ENCODE data around the gene SLCO4A1.
A peak's percentile ranks its signal among the peaks of the same experiment; 100 is the strongest.

SLCO4A1 gene

DNA sequence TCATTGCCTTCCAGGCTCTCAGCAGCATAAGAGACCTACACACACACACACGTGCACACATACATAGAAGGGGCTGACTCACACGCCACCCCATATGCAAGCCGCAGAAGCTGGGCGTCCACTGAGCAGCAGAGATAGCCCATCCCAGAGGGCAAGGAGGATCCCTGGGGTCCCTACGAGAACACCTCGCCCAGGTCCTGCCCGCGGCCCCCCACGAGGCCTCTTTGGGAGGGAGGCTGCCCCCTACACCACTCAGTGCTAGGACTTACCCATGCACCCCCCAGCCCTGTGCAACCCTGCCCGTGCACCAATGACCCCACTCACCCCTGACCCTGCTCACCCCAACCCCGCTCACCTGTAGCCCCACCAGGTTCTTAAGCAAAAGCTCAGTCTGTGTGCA, 45.8 kb downstream of the SLCO4A1 start:
- no peak for DNase-seq

DNA sequence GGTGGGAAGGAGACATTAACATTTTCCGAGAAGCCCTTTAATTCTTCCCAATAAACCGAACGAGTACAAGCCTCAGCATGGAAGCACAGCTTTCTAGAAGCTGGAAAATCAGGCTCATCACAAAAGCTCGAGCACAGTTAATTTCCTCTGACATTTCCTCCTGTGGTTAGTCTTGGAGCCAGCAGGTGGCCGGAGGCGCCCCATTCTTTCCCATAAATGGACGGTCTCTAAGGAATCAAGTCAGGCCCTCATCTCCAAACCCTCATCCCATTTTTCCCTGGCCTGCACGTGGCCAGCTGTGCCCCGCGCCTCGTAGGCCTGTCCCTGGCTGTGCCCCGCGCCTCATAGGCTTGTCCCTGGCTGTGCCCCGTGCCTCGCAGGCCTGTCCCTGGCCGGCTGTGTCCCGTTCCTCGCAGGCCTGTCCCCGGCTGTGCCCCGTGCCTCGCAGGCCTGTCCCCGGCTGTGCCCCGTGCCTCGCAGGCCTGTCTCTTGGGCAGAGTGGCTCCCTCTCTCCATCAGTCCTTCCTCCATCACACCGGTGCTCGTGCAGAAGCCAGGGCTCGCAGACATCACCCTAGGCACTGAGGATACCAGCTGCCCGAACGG, 46.7 kb downstream of the SLCO4A1 start:
- DNase-seq, result no peak

DNA sequence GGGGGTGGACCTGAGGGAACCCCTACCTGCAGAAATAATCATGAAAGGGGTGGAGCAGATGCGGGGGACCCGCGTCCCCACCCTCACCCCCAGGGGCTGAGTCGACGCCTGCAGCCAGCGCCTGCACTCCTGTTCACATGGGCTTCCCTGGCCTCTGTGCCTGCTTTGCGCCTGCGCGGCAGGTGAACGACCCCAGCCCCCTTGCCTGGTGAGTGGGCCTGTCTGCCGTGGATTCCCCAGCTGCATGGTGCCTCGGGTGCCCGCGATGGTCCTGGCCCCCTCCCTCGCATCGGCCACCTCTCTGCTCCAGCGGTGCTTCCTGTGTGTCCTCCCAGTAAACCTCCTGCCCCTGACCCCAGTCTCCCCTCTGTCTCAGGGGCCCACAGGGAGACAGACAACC, 47.6 kb downstream of the SLCO4A1 start:
- no peak for DNase-seq

DNA sequence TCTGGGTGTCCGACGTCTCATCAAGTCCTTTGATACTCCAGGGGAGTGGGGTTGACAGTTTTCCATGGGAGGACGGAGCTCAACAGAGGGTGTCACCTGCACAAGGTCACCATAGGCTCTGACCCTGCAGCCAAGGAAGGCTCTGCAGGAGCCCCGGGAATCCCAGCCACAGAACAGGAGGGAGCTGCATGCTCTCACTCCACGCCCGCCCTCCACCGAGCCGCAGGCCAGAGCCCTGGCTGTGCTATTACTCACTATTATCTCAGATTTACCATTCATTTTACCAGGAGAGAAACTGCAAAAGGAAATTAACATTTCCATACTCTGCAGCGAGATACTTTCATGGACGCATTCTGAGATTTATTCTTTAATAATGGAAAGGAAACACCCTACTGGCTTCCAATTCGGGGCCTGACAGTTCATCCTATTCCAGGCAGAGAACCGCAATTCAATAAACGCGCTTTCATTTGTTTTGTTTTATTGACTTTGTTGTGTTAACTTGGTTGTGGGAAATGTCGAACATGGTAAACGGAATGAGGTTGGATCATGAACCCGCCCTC, 48.0 kb downstream of the SLCO4A1 start:
- DNase-seq, result no peak

DNA sequence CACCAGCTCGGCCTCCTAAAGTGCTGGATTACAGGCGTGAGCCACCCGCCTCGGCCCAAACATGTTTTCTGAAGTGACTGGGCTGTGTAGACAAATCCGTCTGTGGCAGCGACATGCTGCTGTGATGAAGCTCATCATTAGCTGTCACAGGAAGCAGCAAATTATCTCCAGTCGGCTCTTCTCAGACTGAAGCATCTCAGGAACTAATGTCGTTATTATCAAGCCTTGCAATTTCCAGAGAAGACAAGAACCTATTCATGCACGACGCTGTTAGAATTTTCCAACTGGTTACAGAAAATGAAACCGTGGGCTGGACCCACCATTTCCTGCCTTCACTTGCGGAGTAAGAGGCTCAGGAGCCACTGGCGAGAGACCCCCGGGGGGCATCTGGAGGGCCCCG, 49.2 kb downstream of the SLCO4A1 start:
- no peak for DNase-seq

DNA sequence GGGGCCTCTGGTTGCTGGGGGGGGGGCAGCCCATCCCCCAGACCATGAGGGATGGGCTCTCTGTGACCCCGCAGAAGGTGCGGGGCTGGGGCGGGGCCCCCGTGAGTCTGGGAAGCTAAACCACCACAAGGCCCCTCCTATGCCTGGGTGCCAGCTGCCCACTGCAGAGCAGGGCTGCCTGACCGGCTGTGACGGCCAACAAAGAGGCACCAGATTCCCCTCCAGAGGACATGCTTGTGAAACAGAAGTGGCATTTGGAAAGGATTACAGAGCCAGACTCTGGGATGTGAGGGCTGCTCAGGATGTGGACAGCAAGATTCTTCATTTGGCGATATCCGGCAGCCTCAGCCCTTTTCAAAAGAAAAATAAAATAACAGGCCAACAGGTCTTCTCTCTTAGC, 49.9 kb downstream of the SLCO4A1 start:
- no peak for DNase-seq

DNA sequence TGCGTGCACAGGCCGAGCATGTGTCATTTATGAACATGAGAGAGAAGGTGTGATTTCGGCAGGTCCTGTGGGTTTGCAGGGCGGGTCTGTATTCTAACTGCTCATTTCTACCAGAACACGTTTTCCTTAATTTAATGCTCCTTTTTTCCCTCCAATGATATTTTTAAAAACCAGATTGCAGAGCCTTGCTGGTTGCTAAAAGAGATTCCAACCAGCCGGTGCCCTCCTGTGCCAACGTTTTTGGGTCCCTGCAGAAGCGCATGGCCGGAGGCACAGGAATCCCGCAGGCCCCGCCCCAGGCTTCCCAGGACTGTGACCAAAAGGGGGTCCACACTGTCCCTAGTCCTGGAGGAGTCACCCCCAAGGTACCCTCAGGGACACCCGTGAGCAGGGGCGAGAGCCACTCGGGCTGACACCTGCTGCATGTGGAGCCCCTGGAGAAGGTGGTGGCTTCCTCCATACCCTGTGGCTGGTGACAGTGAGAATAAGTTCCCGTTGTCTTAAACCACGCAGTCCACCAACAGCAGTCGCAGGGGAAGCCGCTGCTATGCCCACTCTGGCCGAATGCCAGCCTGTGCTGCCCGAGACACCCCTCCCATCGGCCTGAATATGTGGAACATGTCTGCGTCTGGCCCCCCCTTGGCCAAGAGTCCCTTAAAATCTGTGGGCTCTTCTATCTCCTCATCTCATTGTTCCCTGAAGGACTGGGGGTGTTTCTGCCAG, 50.7 kb downstream of the SLCO4A1 start:
- DNase-seq, result no peak

DNA sequence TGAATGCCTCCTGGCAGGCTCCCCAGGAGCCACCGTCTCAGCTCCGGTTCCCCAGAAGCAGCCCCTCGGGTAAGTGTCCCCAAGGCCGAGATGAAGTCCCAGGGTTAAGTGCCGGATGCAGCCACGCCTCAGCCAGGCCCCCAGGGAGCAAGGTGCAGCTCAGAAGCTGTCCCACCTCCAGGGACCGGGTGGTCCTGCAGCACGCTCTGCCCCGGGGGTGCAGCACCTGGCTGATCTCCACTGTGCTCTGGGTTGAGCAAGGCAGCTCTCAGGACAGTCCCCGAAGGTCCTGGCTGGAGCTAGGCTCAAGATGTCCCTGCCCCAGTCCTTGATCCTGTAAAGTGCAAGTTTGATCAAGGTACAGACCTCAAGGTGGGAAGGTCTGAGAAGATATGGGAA, 51.2 kb downstream of the SLCO4A1 start:
- no peak for DNase-seq

DNA sequence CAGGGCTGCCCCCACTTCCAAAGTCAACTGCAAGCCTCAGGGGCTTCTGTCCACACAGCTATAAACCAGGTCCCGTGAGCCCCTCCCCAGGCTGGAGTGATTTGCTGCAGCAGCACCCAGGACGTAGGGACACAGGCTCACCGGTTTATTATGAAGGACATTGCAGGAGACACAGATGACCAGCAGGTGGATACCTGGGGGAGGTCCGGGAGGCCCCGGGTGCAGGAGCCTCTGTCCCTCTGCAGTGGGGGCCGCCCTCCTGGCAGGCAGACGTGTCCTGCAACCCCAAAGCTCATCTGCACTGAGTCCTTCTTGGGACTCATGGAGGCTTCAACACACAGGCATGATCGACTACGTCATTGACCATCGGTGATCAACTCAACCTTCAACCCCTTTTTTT, 51.8 kb downstream of the SLCO4A1 start:
- no peak for DNase-seq

DNA sequence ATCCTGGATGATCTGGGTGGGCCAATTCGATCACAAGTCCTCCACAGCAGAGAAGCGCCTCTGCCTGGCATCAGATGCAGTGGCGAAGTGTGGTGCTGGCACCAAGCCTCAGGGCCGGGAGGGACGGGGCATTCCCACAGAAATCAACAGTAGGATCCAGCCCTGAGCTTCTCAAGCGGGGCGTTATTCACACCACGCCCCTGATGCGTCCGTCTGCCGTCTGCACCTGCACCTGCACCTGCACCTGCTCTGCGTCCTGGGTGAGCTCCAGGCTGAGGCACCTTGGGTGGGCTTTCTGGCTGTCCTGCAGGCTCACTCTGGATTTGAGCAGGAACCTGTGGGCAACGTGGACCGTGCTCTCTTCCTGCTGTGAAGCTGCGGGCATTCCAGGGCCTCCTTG, 52.6 kb downstream of the SLCO4A1 start:
- DNase-seq, result no peak

DNA sequence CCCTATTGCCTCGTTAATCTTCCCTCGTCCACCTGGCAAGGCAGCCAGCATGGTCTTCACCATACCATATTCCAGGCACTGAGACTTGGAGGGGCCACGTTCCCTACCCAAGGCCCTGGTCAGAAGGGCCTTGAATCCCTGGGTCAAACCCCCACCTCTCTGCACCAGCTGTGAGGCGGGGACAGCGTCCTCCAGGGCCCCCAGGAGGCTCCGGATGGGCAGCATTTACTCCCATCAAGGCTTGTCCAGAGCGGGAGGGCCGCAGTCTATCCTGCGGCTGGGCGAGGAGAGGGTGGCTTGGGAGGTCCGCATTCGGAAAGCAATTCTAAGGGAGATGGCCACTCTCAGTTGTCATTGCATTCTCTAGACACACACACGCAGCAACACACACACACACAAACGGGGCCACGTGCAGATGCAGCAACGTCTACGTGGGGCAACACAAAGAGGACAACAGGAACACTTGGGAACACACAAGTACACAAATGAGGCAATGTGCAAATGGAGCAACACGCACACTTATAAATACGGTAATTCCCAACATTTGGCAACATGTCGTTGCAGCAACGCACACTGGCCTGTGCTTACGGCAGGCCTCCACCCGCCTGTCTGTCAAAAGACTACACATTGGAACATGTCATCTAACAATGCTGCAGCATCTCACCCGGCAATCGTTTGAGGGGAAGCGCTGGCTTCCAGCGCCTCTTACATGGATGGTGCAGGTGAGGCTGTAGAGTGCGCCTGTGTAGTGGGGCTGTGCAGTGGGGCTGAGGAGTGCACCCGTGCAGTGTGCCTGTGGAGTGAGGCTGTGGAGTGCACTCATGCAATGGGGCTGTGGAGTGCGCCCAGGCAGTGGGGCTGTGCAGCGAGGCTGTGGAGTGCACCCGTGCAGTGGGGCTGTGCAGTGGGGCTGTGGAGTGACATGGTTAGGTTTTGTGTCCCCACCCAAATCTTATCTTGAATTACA, 53.4 kb downstream of the SLCO4A1 start:
- no peak for DNase-seq

DNA sequence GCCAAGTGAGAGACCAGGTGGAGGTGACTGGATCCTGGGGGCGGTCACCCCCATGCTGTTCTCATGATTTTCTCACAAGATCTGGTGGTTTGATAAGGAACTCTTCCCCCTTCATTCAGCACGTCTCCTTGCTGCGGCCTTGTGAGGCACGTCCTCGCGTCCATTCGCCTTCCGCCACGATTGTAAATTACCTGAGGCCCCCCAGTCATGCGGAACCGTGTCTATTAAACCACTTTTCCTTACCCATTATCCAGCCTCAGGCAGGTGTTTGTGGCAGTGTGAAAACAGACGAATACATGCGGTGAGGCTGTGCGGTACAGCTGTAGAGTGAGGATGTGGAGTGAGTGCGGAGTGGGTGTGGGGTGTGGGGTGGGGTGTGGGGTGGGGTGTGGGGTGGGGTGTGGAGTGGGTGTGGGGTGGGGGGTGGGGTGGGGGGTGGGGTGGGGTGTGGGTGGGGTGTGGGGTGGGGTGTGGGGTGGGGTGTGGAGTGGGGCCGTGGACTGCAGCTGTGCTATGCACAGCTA, 54.2 kb downstream of the SLCO4A1 start:
- DNase-seq, result no peak

DNA sequence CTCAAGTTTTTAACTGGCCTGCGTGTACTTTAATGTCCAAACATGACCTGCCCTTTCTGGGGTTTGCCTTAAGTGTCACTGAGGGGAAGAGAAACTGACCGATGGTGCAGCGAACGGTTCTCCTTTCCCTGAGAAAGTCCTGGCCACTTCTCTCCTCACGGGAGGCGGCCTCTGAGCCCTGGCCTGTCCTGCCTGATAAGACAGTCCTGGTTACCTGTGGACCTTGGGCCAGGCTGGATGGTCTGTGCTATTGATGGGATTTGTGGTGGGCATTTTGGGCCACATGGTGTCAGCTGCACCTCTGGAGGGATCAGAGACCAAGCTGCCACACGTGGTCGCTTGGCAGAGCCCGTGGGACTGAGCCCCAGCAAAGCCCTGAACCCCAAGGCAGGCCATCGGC, 54.7 kb downstream of the SLCO4A1 start:
- DNase-seq, result no peak

DNA sequence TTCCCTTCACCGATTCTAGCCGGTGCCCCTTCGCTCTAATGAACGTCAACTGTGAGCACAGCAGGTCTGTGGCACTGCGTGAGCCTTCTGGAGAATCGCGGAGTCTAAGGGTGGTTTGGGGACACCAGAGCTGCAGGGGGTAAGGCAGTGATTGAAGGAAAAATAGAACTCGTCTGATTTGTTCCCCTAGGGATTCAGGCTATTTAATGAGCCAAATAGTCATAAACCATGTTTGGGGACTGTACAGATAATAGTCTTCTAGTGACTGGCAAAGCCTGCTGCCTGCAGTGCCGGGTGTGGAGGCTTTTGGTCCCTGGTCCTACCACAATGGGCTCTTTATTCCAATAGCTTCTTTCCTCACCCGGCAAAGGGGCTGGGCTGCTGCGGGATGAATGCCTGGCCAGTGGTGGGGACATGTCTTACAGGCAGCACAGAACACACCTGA, 55.2 kb downstream of the SLCO4A1 start:
- DNase-seq, result no peak

DNA sequence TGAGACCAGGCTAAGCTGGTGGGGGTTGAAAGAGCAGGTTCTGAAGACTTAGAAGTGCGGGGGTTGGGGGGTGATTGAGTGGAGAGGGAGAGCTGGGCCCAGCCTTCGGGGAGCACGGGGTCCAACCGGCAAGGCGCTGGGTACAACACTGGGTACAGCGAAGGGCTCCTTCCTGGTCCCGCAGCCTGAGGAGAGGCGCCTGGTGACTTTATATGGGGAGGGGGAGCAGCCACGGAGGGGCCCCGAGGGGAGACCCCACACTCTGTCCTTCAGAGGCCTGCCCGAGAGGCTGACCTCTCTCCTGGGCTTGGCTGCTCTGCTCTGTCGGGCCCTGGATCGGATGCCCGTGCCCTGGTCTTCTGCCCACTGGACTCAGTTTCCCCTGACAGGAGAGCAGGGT, 55.9 kb downstream of the SLCO4A1 start:
- no peak for DNase-seq

DNA sequence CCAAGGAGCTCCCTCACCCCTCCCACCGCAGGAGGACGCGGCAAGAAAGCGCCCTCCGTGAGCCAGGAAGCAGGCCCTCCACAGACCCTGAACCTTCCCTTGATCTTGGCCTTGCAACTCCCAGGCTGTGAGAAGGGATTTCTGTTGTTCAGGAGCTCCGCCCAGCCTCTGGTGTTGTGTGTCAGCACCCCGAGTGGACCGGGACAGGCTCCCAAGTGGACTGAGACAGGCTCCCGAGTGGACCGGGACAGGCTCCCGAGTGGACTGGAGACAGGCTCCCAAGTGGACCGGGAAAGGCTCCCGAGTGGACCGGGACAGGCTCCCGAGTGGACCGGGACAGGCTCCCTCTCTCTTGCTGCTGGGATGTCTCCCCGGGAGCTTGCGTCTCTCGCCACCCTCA, 57.0 kb downstream of the SLCO4A1 start:
- DNase-seq, result no peak

DNA sequence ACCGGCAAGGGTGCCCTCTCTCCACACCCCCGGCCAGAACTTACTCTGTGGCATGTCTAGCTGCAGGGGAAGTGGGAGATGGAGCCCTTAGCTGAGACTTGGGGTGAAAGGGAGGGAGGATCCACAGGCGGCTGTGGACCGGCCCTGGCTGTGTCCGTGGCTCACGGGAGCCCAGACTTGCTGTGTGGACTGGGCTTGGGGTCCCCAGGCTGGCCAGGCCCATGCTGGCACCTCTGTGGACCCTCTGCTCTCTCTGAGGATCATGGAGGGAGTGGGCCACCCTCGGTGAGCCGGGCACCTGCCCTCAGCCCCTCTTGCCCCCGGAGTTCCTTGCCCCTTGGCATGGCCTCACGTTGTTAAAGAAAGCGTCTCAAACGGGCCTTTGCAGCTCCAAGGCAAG, 57.4 kb downstream of the SLCO4A1 start:
- DNase-seq, result no peak

DNA sequence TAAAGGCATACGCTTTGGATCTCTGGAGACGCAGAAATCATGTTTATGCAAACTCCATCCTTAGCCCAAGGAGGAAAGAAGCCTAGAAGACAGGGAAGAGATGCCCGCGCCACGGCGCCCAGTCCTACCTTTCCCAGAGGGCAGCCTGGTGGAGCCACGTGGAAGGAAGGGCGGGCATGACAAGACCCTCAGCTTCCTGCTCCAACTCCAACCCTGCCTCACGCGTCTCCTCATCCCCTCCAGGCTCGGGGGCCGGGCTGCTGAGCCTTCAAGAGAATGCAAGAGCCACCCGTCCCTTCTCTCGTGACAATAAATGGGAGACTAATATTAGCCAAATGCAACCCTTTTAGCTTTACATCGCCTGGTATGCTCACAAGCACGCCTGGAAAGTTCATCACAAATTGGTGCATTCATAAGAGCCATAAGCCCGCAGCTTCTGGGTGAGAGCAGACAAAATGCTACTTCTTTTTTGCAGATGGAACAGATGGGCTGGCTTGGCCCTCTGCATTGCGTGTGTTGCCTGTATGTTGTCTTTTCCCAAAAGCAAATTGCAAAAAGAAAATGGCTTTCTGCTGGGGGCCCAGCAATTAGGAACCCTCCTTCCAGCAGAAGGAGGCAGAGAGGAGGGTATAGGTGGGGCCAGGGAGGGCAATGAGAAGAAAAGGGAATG, 58.1 kb downstream of the SLCO4A1 start:
- no peak for DNase-seq

DNA sequence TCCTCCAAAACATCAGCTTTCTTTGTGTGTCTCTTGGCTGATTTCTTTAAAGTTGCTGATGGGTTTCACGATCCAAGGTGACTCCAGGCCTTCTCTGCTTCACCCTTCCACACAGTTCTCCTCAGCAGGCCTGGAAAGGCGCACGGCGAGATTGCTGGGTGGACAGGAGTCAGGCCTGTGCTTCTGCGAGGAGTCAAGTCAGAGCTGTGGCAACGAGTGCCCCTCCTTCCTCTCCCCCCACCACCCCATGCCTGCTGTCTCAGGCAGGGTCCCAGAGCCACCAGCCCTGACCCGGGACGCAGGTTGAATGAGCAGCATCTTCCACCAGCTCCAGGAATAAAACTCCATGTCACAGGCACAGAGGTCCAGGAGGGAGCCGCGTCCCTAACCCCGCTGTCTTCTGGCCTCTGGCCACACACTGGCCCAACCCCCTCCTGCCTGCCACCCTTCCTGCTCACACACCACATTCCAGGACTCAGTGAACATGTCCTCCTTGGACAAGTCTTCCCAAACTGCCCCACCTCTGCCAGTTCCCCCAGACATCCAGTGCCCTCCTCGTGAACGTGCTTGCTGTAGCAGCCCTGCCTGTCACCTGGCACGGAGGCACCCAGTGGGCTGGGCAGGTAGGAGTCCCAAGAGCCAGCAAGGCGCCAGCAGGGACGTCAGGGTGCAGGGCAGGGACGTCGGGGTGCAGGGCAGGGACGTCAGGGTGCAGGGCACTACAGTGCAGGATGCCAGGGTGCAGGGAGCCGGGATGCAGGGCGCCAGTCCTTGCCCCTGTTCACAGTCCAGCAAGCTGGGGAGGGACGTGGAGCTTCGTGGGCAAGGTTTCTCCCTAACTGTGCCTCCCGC, 59.1 kb downstream of the SLCO4A1 start:
- DNase-seq, result no peak

DNA sequence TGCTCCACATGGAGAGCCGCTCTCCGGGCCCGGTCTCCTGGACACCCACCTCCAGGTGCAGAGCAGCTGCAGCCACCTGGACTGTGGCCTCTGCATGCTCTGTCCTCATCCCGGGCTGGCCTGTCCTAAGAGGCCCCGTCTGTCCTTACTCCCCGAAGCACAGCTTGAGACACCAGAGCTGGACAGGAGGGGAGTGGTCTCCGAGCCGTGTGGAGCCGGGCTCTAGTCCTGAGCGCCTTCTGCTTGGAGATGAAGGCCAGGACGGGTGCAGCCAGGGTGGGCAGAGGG, 59.7 kb downstream of the SLCO4A1 start:
- no peak for DNase-seq

DNA sequence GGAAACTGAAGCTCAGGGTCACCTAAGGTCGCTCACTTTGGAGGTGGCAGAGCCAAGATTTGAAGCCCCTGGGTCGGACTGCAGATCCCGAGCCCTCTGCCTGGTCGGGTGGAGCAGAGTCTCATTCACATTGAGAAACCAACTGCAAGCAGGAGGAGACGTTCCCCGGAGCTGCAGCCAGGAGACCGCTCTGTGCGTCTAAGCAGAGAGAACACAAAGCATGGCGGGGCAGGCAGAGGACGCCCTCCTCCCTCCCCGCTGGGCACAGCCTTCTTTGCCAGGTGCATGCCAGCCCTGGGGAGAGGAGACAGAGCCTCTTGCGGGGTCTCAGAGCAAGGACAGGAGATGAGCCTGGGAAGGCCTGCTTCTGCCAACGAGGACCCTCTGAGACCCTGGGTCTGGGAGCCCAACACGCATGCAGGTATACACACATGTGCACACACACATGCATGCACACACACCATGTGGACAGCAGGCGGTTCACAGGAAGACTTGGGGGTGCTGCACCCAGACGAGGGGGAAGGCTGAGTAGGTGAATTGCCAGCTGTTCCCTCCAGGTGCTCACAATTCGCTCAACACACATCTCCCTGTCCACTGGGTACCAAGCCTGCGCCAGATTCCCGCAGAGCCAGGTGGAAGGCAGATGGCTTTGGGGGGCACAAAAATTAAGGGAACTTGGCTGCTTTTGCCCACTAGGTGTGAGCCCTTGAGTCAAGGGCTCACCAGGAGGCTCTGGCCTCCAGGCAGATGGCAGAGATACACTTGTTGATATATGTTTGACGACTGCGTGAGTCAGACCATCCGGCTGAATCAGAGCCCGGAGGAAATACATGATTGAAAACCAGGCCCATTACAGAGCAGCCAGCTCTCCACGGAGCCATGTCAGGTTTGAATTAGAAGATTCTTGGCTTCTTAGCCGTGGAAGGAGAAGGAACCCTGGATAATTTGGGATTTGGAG, 60.9 kb downstream of the SLCO4A1 start:
- DNase-seq, result peak; percentile 52
